ENCODE data around the gene KIRREL3.

GRCh38 chr11:126663749-126664592 is 336.6 kb downstream of the KIRREL3 start:
- TF ChIP-seq YY1 (IDR thresholded peaks at IDR 0.05; ENCODE audit: insufficient read depth, insufficient read length) (no peak), ZNF274 (IDR thresholded peaks at IDR 0.05; ENCODE audit: low read depth, low read length) (no peak), SUZ12 (IDR thresholded peaks at IDR 0.05; ENCODE audit: extremely low read depth, insufficient read depth, insufficient read length) (no peak)

All from NT2/D1 (cell line).